Stimulated activated CD4-positive, alpha-beta T cell treated with anti-CD3 and anti-CD28 coated beads, Interleukin-12 subunit alpha, Interleukin-12 subunit beta, amount 100 ng/mL, for 4 hours (primary cell): ENCODE data around the gene FITM1.

Experiments used
- DNase-seq: peaks from one replicate; pipeline ENCODE4 v3.0.0-alpha.2; 2020

The FITM1 gene

DNA sequence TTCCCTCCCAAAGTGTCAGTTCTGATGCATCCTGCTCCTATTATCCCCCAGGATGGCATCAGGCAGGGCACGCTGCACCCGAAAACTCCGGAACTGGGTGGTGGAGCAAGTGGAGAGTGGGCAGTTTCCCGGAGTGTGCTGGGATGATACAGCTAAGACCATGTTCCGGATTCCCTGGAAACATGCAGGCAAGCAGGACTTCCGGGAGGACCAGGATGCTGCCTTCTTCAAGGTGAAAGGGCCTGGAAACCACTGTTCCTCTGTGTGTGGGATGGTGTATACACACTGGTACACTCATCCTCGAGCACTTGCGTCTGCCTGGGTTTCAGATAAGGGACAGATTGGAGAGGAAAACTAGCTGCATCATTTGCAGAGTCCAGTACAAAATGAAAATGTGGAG, 31.6 kb downstream of the FITM1 start:
- no peak for DNase-seq

DNA sequence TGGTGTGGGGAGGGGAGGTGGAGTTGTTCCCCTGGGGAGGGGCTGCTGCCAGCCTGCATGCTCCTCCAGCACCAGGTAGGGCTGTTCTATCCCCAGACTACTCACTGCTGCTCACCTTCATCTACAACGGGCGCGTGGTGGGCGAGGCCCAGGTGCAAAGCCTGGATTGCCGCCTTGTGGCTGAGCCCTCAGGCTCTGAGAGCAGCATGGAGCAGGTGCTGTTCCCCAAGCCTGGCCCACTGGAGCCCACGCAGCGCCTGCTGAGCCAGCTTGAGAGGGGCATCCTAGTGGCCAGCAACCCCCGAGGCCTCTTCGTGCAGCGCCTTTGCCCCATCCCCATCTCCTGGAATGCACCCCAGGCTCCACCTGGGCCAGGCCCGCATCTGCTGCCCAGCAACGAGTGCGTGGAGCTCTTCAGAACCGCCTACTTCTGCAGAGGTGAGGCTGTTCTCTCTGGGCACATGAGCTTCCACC, 34.1 kb downstream of the FITM1 start:
- no peak for DNase-seq

DNA sequence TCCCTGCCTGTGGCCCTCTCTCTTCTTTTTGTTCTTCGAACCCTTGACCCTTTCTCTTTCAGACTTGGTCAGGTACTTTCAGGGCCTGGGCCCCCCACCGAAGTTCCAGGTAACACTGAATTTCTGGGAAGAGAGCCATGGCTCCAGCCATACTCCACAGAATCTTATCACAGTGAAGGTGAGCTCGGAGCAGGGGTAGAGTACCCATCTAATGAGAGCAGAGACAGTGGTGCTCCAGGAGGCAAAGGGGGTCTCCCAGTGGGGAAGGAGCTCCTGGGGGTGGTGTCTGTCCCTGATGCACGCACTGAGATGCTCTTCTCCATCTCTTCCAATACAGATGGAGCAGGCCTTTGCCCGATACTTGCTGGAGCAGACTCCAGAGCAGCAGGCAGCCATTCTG, 35.3 kb downstream of the FITM1 start:
- no peak for DNase-seq

DNA sequence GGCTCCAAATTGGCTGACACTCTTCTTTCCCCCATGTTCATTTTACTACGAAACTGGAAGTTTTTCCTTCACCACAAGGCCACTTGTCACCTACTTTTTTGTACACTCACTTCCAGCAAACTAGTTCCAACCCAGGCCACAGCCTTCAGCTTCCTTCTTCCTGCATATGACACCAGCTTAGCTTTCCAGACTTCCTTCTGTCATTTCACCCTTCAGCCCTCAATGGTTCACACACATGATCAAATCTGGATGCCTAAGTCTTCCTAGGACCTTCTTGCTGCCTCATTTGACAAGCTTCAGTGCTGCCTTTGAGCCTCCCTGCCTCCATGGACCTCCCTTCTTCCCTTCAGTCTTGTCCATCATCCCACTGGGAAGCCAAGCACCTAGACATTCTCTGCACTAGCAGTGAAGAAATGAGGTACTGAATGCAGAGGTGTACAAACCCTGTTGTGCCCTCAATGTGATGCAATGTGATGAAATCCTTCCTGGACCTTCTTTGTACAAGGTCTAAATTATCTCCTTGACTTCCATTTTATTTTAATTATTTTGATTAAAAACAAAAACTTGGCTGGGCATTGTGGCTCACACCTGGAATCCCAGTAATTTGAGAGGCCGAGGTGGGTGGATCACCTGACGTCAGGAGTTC, 37.1 kb downstream of the FITM1 start:
- no peak for DNase-seq

DNA sequence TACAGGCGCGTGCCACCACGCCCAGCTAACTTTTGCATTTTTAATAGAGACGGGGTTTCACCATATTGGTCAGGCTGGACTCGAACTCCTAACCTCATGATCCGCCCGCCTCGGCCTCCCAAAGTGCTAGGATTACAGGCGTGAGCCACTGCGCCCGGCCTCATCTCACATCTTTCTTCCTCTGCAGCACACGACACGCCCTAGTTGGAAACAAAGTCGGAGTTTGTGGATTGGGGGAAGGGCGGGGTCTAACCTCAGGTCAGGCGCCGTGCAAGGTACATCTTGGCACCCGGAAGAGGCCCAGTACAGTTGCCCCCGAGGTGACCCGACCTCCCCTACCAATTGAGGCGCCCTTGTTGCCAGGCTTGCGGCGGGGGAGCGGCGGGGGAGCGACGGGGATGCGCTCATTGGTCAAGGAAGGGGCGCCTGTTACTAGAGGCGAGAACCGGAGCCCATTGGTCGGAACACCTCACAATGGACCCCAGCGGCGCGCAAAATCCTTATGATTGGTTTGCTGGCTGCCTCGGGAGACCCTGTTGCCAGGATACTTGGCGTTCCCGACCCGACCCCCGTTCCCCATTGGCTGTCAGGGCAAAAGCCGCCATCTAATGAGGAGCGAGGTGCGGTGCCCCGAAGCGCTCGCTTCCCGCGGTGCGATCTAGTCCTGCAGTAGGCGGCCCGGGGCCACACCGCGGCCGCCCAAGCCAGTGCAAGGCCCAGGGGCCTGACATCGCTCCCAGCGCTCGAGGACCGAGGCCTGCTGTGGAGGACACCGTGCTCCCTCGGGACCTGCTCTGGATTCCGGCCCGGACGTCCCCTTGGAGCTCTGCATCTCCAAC, 41.2 kb downstream of the FITM1 start, which contains the start of gene REC8:
Gene REC8 (plus strand): TSS at position 659 of the 839 bp plus-strand sequence. CDS start 473 bp downstream, outside the sequence.
- peak; percentile 54 for DNase-seq

DNA sequence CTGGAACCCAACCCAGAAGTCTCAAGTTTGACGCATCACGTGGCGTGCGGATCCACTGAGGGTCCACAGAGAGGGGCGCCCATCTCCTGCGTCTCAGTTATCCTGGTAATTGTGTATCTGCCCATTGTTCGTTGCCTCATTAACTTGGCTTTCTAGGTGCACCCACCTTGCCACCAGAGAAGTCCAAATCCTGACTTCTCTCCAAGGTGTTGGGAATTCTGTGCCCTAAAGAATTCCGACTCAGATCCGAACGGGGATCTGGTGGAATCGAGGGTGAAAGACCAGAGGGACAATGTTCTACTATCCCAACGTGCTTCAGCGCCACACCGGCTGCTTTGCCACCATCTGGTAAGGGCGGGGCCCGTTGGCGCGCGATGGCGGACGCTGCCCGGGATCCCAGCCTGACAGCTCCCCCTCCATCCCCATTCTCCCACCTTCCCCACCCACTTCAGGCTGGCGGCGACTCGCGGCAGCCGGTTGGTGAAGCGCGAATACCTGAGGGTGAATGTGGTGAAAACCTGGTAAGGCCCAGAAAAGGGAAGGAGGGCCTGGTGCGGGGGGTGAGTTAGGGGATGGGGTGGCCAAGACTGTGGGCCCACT, 41.9 kb downstream of the FITM1 start:
- DNase-seq, result no peak

DNA sequence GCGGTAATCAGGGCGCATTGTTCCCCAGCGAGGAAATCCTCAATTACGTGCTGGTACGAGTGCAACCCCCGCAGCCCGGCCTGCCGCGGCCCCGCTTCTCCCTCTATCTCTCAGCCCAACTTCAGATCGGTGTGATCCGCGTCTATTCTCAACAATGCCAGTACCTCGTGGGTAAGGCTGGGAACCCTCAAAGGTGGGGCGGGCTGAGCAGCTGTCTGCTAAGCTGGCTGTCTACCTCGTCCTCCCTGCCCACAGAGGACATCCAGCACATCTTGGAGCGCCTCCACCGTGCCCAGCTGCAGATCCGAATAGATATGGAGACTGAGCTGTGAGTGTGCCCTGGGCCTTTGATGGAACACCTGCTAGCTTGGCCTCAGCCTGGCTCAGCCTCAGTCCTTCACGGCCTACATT, 42.4 kb downstream of the FITM1 start:
- DNase-seq, result no peak

DNA sequence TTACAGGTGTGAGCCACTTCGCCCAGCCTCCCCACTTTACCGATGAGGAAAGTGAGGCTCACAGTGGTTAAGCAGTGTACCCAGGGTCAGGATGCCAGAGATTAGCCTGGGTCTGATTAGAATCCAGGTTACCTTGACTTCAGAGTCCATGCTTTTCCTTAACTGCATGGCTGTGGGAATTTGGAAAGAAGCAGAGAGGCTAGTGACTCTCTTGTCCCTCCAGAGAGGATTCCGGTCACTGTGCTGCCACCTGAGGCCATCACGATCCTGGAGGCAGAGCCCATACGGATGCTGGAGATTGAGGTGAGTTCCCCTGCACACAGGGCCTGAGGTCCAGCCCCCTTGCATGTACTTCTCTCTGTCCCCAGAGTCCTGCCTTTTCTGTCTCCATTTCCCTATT, 46.1 kb downstream of the FITM1 start:
- DNase-seq, result no peak

DNA sequence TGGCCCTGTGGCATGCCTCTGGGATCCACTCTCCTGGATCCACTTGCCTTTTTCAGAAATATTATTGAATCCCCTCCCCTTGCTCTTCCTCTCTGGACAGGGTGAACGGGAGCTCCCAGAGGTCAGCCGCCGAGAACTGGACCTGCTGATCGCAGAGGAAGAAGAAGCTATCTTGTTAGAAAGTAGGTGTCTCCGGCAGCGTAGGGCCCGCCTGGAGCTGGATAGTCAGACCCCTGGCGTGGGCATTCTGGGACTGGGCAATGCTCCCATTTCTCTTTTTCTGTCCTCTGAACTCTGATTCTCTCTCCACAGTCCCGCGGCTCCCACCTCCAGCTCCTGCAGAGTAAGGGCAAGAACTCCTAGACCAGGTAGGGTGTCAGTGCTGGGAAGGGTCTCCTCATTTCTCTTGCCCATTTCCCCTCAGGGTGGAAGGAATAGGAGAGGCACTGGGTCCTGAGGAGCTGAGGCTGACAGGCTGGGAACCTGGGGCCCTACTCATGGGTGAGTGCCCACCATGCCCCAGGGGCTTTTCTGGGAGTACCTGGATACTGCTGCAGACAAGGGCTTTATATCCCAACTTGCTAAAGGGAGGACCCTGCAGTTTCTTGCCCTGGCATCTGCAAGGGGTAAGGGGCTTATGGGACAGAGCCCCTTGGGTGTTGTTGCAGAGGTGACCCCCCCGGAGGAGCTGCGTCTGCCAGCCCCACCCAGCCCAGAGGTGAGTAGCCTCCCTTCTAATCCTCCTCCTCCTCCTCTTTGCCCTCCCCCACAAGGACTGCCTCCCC, 46.8 kb downstream of the FITM1 start:
- DNase-seq, result no peak

DNA sequence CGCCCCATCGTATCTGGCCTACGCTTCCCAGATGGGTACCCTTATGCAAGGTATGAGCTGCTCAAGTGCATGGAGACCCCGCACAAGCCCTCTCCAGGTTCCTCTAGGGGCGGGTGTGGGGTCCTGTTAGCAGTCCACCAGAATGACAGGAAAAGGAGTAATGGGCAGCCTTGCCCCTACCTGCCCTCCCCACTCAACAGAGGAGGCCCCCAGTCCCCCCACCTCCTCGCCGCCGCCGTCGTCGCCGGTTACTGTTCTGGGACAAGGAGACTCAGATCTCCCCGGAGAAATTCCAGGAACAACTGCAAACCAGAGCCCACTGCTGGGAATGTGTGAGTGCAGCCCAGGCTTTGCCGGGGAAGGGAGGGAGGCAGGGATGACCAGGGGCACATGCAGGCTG, 47.4 kb downstream of the FITM1 start:
- no peak for DNase-seq

DNA sequence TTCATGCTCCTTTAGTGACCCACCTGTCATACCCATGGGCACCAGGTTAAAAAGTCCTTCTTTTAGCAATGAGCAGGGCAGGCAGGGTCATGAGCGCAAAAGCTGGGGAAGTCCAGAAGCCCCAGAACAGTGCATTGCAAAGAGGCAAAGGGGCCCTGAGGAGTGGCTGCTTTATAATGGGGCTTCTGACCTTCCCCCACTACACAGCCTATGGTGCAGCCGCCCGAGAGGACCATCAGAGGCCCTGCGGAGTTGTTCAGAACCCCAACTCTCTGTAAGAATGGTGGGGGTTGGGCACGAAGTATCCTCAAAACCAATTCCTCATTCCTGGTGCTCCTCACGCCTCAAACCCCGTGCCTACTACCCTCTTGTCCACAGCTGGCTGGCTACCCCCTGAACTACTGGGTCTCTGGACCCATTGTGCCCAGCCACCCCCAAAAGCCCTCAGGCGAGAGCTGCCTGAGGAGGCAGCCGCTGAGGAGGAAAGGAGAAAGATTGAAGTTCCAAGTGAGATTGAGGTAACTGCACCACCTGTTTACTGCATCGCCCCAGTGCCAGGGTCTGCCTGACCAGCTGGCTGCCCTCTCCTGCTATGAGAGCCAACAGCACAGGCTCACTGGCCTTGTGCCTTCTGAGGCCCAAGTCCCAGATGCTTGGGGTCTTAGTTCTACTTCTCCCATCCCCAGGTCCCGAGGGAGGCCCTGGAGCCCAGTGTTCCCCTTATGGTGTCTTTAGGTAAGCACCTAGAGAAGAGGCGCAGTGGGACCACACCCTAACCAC, 48.1 kb downstream of the FITM1 start:
- DNase-seq, result no peak

DNA sequence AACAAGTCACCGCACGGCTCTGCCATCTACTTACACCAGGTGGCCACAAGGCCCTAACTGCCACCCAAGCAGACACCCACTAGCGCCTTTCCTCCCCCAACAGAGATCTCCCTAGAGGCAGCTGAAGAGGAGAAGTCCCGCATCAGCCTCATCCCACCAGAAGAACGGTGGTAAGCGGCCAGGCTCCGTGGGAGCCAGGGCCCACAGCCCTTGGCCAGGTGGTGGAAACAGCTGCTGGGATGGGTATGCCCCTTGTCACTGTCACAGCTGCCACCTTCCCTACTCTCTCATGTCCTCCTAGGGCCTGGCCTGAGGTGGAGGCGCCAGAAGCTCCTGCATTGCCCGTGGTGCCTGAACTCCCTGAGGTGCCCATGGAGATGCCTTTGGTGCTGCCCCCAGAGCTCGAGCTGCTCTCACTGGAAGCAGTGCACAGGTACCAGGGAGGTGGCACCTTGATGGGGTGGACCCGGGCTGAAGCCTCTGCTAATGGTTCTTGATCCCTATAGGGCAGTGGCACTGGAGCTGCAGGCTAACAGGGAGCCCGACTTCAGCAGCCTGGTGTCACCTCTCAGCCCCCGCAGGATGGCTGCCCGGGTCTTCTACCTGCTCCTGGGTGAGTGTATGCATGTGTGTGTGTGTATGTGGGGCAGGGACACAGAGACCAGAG, 49.0 kb downstream of the FITM1 start:
- no peak for DNase-seq

DNA sequence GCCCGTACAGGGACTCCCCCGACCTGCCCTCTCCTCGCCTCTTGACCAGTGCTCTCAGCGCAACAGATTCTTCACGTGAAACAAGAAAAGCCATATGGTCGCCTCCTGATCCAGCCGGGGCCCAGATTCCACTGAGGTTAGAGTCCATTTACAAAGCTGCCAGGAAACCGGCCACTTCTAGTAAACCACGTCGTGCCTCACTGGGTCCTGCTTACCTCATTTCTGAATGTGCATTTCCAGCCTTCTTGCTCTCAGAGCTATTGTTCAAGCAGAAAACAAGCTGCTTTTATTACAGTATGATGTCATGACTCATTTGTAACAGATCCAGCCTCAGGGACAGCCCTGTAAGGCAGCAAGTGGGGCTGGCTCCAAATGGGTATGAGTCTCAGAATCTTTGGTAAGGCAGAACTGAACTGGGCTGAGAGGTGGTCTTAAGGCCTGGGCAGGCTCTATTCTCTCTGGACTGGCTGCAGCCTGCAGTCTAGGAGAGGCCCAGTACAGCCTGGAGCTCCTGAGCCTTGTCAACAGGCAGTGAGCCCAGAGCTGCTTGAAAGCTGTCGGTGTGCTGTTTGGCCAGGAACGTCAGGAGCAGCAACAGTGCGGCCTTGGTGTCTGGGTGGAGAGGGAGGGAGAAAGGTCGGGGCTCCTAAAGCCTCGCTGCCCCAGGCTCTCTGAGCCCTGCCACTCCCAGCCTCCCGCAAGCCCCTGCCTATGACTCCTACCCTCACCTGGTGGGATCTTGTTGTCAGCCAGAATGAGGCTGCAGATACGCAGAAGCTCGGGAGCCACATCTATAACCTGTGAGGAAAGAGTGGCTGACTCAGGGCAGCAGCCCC, 49.7 kb downstream of the FITM1 start:
- no peak for DNase-seq

DNA sequence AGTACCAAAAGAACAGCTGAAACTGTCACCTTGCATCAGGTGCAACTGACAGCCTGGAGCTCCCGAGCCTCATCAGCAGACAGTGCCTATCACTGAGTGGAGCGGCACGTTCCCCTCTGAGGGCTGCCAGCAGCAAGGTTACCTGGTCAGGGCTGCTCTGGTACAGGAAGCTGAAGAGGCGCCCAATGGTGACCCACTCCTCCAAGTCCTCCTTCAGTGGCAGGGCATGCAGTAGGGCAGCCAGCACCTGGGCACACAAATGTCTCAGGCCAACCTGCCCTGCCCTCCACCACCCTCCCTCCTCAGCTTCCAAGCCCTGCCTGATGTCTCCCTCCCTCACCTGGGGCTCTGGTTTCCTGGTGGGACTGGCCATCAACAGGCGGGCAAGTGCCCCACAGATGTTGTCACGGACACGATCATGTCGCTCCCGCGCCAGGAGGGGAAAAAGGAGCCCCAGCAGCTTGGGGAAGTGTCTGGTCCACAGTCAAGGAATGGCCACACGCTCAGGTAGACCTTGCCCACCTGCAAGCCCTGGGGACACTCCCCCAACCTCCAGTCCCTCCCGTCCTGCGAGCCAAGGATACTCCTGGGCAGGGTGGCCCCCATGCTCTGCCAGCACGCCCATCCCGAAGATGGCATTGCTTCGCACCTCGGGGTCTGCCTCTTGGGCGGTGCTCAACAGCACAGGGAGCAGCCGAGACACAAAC, 51.1 kb downstream of the FITM1 start:
- DNase-seq, result no peak
